ENCODE data around the gene PALLD. TPM values are rescaled to one million over a fixed set of nuclear protein-coding genes. Genes with fewer than 3 reads are reported as not detected.

PALLD gene
- total RNA-seq, 4 donors from 2014 or later = 93.3 to 214 (median 174) TPM

GRCh38 chr4:168622600-168622999, 125.7 kb downstream of the PALLD start:
- no peaks in the 10 kb centered on the region for H3K27me3 ChIP-seq
- no peak overlapping the region for H3K27ac ChIP-seq
- no peak for DNase-seq (ENCODE audit: low spot score in 2 of 2)
- no peaks in the 10 kb centered on the region for H3K36me3 ChIP-seq
- 68 to 69% methylated on average over 5 of the region's 5 CpGs for WGBS, 2 donors
- TF ChIP-seq EP300 (IDR thresholded peaks at IDR 0.05) (no peak), POLR2A (IDR thresholded peaks at IDR 0.05) (no peak)
- TF ChIP-seq, protein P1, sequence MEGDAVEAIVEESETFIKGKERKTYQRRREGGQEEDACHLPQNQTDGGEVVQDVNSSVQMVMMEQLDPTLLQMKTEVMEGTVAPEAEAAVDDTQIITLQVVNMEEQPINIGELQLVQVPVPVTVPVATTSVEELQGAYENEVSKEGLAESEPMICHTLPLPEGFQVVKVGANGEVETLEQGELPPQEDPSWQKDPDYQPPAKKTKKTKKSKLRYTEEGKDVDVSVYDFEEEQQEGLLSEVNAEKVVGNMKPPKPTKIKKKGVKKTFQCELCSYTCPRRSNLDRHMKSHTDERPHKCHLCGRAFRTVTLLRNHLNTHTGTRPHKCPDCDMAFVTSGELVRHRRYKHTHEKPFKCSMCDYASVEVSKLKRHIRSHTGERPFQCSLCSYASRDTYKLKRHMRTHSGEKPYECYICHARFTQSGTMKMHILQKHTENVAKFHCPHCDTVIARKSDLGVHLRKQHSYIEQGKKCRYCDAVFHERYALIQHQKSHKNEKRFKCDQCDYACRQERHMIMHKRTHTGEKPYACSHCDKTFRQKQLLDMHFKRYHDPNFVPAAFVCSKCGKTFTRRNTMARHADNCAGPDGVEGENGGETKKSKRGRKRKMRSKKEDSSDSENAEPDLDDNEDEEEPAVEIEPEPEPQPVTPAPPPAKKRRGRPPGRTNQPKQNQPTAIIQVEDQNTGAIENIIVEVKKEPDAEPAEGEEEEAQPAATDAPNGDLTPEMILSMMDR (IDR thresholded peaks at IDR 0.05) = no peak
- no peaks in the 10 kb centered on the region for H3K4me1 ChIP-seq
- H3K4me3 ChIP-seq = no peak overlapping the region
- H3K9me3 ChIP-seq = no peaks in the 10 kb centered on the region

- TF ChIP-seq, protein P1 (IDR thresholded peaks at IDR 0.05) = no peak
- no peak for TF ChIP-seq POLR2A (IDR thresholded peaks at IDR 0.05)
- no peak for TF ChIP-seq EP300 (IDR thresholded peaks at IDR 0.05)
- Histone ChIP-seq H3K9me3 (no peaks in the 10 kb centered on the region), H3K4me1 (no peaks in the 10 kb centered on the region), H3K36me3 (no peaks in the 10 kb centered on the region), H3K27ac (no peak overlapping the region), H3K27me3 (no peaks in the 10 kb centered on the region), H3K4me3 (no peak overlapping the region)
- DNase-seq (ENCODE audit: low spot score in 2 of 2) = no peak
These were observed 126.2 kb downstream of the PALLD start for GRCh38 chr4:168623011-168623410.

DNA sequence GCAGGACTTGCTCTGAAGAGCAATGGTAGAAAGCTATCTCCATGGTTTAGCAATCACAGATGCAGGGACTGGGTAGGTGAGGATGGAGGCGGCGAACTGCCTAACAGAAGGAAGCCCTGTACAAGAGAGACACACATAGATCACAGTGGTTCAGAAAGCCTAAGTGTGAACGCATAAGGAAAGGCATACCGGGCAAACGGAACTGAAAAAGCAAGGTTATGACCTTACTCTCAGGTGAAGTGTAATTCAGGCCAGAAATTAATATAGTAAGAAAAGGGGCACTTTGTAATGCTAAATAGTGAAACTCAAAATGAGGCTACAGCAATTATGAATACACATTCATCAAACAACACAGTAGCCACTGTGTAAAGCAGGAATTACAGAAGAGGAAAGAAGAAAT, 126.6 kb downstream of the PALLD start:
- no peaks in the 10 kb centered on the region for H3K36me3 ChIP-seq
- H3K4me1 ChIP-seq = no peaks in the 10 kb centered on the region
- 95 to 96% methylated on average over 5 of the region's 5 CpGs for WGBS, 2 donors
- DNase-seq (ENCODE audit: low spot score in 2 of 2) = no peak
- no peaks in the 10 kb centered on the region for H3K9me3 ChIP-seq
- H3K4me3 ChIP-seq = no peak overlapping the region
- TF ChIP-seq POLR2A (IDR thresholded peaks at IDR 0.05) = no peak
- TF ChIP-seq, protein P1 (IDR thresholded peaks at IDR 0.05) = no peak
- no peak for TF ChIP-seq EP300 (IDR thresholded peaks at IDR 0.05)
- no peak overlapping the region for H3K27ac ChIP-seq
- no peaks in the 10 kb centered on the region for H3K27me3 ChIP-seq

GRCh38 chr4:168628251-168628650, 131.4 kb downstream of the PALLD start:
- H3K9me3 ChIP-seq = no peaks in the 10 kb centered on the region
- H3K4me3 ChIP-seq = no peak overlapping the region
- DNase-seq (ENCODE audit: low spot score in 2 of 2) = no peak
- H3K36me3 ChIP-seq = no peaks in the 10 kb centered on the region
- TF ChIP-seq, protein P1 (IDR thresholded peaks at IDR 0.05) = no peak
- TF ChIP-seq EP300 (IDR thresholded peaks at IDR 0.05) = no peak
- TF ChIP-seq POLR2A (IDR thresholded peaks at IDR 0.05) = no peak
- peaks cover 0 to 20% (median 4%) of the 10 kb centered on the region in 4 donors for H3K4me1 ChIP-seq
- peaks cover 0 to 9% of the 10 kb centered on the region in 2 donors for H3K27me3 ChIP-seq
- H3K27ac ChIP-seq = no peak overlapping the region
- 90 to 97% methylated on average over 5 of the region's 5 CpGs for WGBS, 2 donors

GRCh38 chr4:168629566-168629965, 132.7 kb downstream of the PALLD start:
- 88 to 93% methylated on average over 4 of the region's 4 CpGs for WGBS, 2 donors
- no peaks in the 10 kb centered on the region for H3K36me3 ChIP-seq
- no peak for TF ChIP-seq POLR2A (IDR thresholded peaks at IDR 0.05)
- TF ChIP-seq, protein P1 (IDR thresholded peaks at IDR 0.05) = no peak
- TF ChIP-seq EP300 (IDR thresholded peaks at IDR 0.05) = no peak
- no peak overlapping the region for H3K27ac ChIP-seq
- H3K9me3 ChIP-seq = no peaks in the 10 kb centered on the region
- peaks cover 0 to 33% (median 8%) of the 10 kb centered on the region in 4 donors for H3K4me1 ChIP-seq
- H3K4me3 ChIP-seq = no peak overlapping the region
- H3K27me3 ChIP-seq = peaks cover 0 to 9% of the 10 kb centered on the region in 2 donors
- no peak for DNase-seq (ENCODE audit: low spot score in 2 of 2)
